HG03457 (cell line): Measurements from ENCODE around the gene ZNF407.

Source experiments
- ATAC-seq: cut with Tn5 transposase; IDR thresholded peaks from one replicate; pipeline ENCODE4 v1.9.1; 2021; ENCODE audit warnings: moderate number of reproducible peaks; ENCODE audit not compliant: unreplicated experiment

The ZNF407 gene

GRCh38 chr18:74784752-74785151 lies 187.1 kb downstream of the ZNF407 start:
- ATAC-seq, result no peak

GRCh38 chr18:74785632-74786031 lies 188.0 kb downstream of the ZNF407 start:
- no peak for ATAC-seq

DNA sequence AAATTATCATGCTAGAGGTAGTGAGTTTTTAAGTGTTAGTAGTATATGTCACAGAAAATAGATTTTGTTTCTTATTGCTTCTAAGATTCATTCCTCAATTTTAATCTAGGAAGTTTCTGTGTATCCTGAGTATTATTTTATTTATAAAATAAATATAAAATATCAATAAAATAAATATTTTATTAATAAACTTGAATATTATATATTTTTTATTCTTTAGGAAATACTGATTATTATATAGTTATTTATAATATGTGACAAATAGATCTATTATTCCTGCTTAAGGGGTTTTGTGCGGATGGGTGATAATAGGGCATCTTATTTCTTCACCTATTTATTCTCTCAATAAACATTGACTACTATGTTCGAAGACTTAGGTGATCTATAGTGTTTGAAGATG lies 191.0 kb downstream of the ZNF407 start:
- no peak for ATAC-seq

GRCh38 chr18:74789078-74789477 lies 191.4 kb downstream of the ZNF407 start:
- ATAC-seq, result no peak

DNA sequence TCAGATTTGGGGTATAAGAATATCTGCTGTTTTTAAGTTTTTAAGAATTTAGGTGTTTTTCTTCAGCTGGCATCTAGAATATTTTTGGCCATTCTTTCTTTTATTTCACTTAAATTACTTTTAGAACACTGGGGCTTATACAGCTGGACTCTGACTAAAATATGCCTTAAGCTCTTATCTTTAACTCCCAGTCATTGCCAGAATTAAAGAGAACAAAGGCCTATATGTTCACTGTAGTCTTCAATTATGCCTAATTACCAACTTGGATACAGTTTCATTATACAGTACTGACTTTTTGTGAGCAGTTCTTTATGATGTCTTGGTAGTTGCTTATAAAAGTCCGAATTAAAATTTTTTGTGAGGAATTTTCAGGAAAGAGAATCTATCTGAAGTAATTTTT lies 192.8 kb downstream of the ZNF407 start:
- no peak for ATAC-seq

GRCh38 chr18:74791501-74792194 lies 194.0 kb downstream of the ZNF407 start:
- no peak for ATAC-seq

GRCh38 chr18:74793746-74794145 lies 196.1 kb downstream of the ZNF407 start:
- no peak for ATAC-seq

DNA sequence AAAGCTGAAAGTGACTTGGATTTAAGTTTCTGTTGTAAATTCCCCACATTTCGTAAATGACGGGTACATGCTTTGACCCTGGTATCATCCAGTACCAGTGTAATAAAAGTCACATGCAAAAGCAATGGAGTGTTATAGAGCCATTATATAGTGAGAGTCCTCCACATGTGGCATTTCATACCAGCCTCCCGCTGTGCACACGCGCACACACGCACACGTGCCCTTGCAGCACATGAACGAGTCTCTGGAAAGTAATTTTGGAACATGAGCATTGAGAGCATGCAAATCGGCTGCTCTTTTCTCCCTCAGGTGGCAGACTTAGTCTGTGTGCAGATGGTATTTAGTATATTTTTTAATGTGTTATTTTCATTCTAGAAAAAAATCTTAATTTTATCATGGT lies 198.1 kb downstream of the ZNF407 start:
- no peak for ATAC-seq

GRCh38 chr18:74796211-74796610 lies 198.5 kb downstream of the ZNF407 start:
- ATAC-seq, result no peak

DNA sequence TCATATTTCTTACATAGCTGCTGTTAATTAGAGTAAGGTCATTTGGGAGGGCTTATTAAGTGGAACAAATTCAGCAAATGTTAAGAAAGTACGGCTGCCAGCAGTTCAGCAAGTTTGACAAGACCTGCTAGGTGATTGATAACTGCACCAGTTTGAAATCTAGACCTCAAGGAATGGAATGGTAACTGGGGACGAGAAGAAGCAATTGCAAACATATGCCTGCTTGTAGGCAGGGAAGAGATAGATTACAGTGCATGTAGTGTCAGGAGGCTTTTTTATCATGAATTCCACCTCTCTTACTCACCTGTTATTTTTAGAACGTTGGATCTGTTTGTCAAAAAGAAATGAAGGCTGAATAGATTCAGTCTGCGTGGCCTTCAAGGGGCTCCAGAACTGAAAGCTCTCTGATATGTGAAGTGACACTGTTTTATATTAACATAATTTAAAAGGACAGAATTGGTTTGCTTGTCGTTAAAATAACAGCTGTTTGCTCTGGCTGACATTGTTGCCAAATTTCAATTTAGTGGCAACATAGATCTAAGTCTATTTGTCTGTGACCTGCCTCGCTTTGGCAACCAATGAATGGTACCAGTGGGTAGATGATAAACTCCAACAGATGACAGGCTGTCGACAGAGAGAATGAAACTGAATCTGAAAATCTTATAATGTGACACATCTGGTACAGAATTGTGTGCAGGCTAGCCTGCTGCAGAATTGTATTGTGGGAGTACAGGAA lies 199.3 kb downstream of the ZNF407 start:
- peak; percentile 94 for ATAC-seq

DNA sequence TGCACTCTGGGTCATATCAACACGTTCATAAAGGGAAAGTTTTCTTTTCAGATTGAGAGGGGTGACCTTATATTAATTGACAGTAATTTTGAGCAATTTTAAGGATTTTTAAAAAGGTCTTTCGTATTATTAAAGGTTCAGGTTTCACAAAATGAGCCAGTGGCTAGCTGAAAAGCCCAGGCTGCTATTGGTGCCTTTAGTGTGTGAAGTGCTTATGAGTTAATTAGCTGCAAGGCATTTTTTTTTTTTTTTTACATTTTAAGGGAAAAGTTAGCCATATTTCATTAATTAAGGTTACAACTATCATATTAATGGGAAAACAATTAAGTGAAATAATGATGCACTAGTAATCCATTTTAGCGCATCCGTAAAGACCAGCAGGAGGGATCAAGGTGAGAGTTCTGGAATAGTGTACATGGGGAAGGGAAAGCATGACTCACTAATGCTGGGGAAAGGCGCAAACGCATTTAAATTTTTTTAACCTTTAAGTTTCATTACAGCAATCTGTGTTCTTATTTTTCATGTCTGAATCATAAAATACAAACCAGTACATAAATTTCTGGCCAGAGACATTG lies 200.0 kb downstream of the ZNF407 start:
- peak; percentile 18 for ATAC-seq

DNA sequence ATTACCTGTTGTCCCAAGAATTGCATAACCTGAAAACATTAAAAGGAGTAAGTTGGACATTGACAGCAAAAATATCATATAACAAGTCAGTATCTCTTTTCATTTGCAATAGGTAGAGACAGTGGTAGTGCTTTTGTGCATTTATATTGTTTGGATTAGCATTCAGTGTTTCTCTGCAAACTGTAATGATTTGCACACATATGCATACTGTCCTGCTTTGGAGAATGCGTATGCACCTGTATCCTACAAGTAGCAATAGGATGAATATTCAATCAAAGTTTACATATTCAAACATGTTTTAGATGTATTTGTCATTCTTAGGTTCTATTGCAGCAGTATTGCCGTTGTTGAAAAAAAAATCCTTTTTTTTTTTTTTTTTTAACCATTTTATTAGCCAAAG lies 201.9 kb downstream of the ZNF407 start:
- no peak for ATAC-seq

- ATAC-seq, result no peak
These were observed 202.4 kb downstream of the ZNF407 start for GRCh38 chr18:74800098-74800497.

- no peak for ATAC-seq
These were observed 205.4 kb downstream of the ZNF407 start for GRCh38 chr18:74803117-74803516.

- no peak for ATAC-seq
These were observed 206.1 kb downstream of the ZNF407 start for GRCh38 chr18:74803769-74804168.

DNA sequence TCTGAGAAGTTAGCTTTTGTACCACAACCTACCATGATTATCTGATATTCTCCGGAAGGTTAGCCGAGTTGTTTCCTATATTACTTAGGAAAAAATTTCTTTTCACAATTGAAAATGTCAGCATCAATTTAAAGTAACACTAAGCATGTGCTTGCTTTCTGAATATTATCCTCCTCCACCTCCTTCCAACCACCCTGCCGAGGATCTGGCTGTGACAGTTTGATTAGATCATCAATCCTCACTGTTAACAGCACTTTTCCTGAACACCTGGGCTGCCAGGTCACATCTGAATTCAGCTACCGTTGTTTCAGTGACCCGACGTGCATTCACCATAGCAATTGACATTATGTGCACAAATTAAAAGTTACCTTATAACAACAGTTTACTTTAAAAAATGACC lies 207.0 kb downstream of the ZNF407 start:
- ATAC-seq, result no peak

GRCh38 chr18:74806073-74806472 lies 208.4 kb downstream of the ZNF407 start:
- ATAC-seq, result no peak

- ATAC-seq, result peak; percentile 96
These were observed 209.2 kb downstream of the ZNF407 start for GRCh38 chr18:74806700-74807416.

DNA sequence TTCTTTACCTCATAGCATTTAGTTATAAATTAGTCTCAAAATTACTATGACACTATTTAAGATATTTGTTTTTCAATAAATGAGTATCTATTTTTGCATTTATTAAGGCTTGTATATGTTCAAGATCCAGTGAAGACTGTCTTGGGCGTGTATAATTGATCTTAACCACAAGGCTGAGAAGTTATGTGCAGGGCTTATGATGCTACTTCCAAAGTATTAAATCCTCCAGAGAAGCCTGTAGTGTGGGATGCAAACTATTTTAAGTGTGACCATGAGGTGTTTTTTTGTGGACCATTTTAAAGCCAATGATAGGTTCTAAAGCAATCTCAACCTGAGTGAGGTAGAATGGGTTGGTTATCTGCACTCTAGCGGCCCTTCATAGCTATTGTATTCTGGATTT lies 219.9 kb downstream of the ZNF407 start:
- no peak for ATAC-seq

- ATAC-seq, result no peak
These were observed 221.0 kb downstream of the ZNF407 start for GRCh38 chr18:74818516-74819175.

- ATAC-seq, result no peak
These were observed 221.9 kb downstream of the ZNF407 start for GRCh38 chr18:74819433-74820059.
